CD4-positive, alpha-beta T cell treated with Interleukin-15 for 4 hours (primary cell): Measurements from ENCODE around the gene BZW1.
A peak's percentile ranks its signal among the peaks of the same experiment; 100 is the strongest.

Experiments used
- DNase-seq: peaks from one replicate; pipeline ENCODE4 v3.0.0-alpha.2; 2020; ENCODE audit warnings: low spot score

Gene BZW1

GRCh38 chr2:200839513-200839912, 27.8 kb downstream of the BZW1 start:
- no peak for DNase-seq

GRCh38 chr2:200843993-200844948, 32.6 kb downstream of the BZW1 start:
- no peak for DNase-seq

- no peak for DNase-seq
Observed at GRCh38 chr2:200845194-200845593, 33.5 kb downstream of the BZW1 start.

- no peak for DNase-seq
Observed at GRCh38 chr2:200845669-200846325, 34.1 kb downstream of the BZW1 start.

GRCh38 chr2:200847269-200847668, 35.6 kb downstream of the BZW1 start:
- DNase-seq = no peak

- no peak for DNase-seq
Observed at GRCh38 chr2:200847939-200848338, 36.2 kb downstream of the BZW1 start.

GRCh38 chr2:200850512-200851256, 39.0 kb downstream of the BZW1 start:
- no peak for DNase-seq

GRCh38 chr2:200851398-200852248, 39.9 kb downstream of the BZW1 start:
- DNase-seq = no peak

GRCh38 chr2:200852605-200853004, 40.9 kb downstream of the BZW1 start:
- DNase-seq = no peak

- DNase-seq = no peak
Observed at GRCh38 chr2:200856806-200857205, 45.1 kb downstream of the BZW1 start.

GRCh38 chr2:200860092-200860795, 48.5 kb downstream of the BZW1 start:
- DNase-seq = no peak

- no peak for DNase-seq
Observed at GRCh38 chr2:200861617-200862155, 50.0 kb downstream of the BZW1 start.

GRCh38 chr2:200862532-200863000, 50.9 kb downstream of the BZW1 start:
- DNase-seq = peak; percentile 64

GRCh38 chr2:200863782-200864175, 52.1 kb downstream of the BZW1 start:
- DNase-seq = no peak

GRCh38 chr2:200864176-200865034, 52.7 kb downstream of the BZW1 start, which contains the start of gene CLK1:
TSS of gene CLK1 (minus strand) at chr2:200864658. CDS start at chr2:200861862, 2,796 bp downstream.
- peak; percentile 95 for DNase-seq

- DNase-seq = no peak
Observed at GRCh38 chr2:200869014-200869413, 57.3 kb downstream of the BZW1 start.

- DNase-seq = no peak
Observed at GRCh38 chr2:200871151-200871550, 59.4 kb downstream of the BZW1 start.

GRCh38 chr2:200873560-200873959, 61.9 kb downstream of the BZW1 start:
- no peak for DNase-seq
